ENCODE data around the gene CNTLN.

DNA sequence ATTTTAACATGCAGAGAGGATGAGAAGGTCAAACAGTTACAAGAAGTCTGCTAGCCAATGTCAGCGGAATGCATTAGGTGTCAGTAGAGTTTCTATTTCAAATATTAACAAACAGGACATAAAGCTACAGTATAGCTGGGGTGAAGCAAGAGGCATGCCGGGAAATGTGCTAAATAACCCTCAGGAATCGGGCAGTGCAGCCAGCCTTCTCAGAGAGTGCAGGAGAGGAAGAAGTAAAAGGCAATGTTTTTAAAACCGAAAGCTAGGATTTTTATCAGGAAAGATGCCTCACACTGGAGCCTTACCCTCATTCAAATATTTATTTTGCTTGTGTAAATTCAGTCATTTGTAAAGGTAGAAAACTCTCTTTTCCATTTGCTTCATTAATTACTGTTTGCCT is 384.9 kb downstream of the CNTLN start:
- TF ChIP-seq, protein P1, sequence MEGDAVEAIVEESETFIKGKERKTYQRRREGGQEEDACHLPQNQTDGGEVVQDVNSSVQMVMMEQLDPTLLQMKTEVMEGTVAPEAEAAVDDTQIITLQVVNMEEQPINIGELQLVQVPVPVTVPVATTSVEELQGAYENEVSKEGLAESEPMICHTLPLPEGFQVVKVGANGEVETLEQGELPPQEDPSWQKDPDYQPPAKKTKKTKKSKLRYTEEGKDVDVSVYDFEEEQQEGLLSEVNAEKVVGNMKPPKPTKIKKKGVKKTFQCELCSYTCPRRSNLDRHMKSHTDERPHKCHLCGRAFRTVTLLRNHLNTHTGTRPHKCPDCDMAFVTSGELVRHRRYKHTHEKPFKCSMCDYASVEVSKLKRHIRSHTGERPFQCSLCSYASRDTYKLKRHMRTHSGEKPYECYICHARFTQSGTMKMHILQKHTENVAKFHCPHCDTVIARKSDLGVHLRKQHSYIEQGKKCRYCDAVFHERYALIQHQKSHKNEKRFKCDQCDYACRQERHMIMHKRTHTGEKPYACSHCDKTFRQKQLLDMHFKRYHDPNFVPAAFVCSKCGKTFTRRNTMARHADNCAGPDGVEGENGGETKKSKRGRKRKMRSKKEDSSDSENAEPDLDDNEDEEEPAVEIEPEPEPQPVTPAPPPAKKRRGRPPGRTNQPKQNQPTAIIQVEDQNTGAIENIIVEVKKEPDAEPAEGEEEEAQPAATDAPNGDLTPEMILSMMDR (IDR thresholded peaks at IDR 0.05), result no peak
- TF ChIP-seq POLR2A (IDR thresholded peaks at IDR 0.05) (no peak), POLR2AphosphoS5 (IDR thresholded peaks at IDR 0.05) (no peak)
